ENCODE data around the gene PKM.

PKM gene

DNA sequence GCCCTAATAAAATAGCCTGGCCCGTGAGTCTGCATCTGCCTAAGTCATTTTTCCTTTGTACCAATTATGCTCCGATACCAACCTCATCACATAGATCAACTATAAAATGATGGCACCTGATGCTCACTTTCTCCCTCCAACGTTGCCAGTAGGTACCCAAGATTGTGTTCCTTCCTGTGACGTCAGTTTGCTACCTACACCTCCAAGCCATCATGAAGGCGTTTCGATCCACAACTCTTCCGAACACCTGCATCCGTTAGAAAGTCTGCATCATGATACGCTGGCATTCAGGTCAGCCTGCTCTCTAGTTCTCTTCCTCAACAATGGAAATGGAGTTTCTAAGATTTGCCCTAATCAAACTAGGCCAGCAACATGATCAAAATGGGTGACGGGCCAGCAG is 7.7 kb downstream of the PKM start:
- no peak overlapping the region for H3K4me3 ChIP-seq (replicated peaks; ENCODE audit: insufficient read depth, low read length)
- TF ChIP-seq POLR2AphosphoS5 (IDR thresholded peaks at IDR 0.05; ENCODE audit: low read depth) = peak; percentile 52; the same call in 1 of the 2 replicates
- TF ChIP-seq, protein P1, sequence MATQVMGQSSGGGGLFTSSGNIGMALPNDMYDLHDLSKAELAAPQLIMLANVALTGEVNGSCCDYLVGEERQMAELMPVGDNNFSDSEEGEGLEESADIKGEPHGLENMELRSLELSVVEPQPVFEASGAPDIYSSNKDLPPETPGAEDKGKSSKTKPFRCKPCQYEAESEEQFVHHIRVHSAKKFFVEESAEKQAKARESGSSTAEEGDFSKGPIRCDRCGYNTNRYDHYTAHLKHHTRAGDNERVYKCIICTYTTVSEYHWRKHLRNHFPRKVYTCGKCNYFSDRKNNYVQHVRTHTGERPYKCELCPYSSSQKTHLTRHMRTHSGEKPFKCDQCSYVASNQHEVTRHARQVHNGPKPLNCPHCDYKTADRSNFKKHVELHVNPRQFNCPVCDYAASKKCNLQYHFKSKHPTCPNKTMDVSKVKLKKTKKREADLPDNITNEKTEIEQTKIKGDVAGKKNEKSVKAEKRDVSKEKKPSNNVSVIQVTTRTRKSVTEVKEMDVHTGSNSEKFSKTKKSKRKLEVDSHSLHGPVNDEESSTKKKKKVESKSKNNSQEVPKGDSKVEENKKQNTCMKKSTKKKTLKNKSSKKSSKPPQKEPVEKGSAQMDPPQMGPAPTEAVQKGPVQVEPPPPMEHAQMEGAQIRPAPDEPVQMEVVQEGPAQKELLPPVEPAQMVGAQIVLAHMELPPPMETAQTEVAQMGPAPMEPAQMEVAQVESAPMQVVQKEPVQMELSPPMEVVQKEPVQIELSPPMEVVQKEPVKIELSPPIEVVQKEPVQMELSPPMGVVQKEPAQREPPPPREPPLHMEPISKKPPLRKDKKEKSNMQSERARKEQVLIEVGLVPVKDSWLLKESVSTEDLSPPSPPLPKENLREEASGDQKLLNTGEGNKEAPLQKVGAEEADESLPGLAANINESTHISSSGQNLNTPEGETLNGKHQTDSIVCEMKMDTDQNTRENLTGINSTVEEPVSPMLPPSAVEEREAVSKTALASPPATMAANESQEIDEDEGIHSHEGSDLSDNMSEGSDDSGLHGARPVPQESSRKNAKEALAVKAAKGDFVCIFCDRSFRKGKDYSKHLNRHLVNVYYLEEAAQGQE (IDR thresholded peaks at IDR 0.05; ENCODE audit: insufficient replicate concordance, low read depth) = no peak
- peak in 1 of 2 experiments; percentile 17 for DNase-seq (ENCODE audit: low read depth in 1 of 2, low spot score in 1 of 2)
- H3K27me3 ChIP-seq (ENCODE audit: insufficient read depth, poor library complexity, severe bottlenecking) = no peaks in the 10 kb centered on the region
- no peak overlapping the region for H3K27ac ChIP-seq (replicated peaks)

DNA sequence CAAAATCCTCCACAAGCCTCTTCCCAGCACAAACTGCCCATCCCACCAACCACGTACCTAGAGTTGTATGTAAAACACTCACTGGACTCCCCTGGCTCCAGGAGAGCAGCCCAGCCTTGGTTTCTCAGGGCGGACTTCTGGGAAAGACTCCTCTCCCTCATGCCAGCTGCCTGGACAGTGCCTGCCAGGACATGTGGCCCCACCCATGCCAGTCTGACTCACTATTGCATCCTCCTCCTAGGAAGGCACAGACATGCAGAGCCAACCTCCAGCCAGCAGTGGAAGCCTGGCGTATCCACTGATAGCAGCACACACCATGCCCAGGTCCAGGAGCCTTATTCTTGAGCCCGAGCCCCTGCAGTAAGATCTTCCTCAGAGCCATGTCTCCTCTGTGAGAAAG is 8.6 kb downstream of the PKM start:
- DNase-seq (ENCODE audit: low read depth in 1 of 2, low spot score in 1 of 2) = peak in 1 of 2 experiments; percentile 28
- TF ChIP-seq GABPA (IDR thresholded peaks at IDR 0.05; ENCODE audit: low read depth) (no peak), POLR2AphosphoS5 (IDR thresholded peaks at IDR 0.05; ENCODE audit: low read depth) (peak; percentile 51)
- H3K27ac ChIP-seq (replicated peaks) = no peak overlapping the region

DNA sequence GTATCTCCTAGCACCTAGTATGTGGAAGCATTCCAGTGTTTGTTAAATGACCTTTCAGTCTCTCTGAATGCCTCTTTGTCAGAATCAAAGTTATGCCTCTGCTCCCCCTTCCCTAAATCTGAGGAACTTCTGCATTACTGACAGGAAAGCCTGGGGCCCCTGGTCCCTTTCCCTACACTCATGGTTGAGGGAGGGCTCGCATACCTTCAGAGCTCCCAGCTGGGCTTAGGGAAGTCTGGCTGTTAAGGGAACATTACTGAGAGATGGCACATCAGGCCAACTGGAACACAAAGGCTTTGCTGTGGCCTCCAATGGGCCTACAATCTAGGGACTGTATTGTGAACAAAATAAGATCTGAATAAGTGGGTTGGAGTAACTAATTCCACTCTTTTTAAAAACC is 10.3 kb downstream of the PKM start:
- H3K27me3 ChIP-seq (ENCODE audit: insufficient read depth, poor library complexity, severe bottlenecking) = no peaks in the 10 kb centered on the region
- no peak overlapping the region for H3K27ac ChIP-seq (replicated peaks)
- no peak overlapping the region for H3K4me3 ChIP-seq (replicated peaks; ENCODE audit: insufficient read depth, low read length)
- TF ChIP-seq GABPA (IDR thresholded peaks at IDR 0.05; ENCODE audit: low read depth) (no peak), SPI1 (IDR thresholded peaks at IDR 0.05; ENCODE audit: borderline replicate concordance, low read depth) (no peak), POLR2AphosphoS5 (IDR thresholded peaks at IDR 0.05; ENCODE audit: low read depth) (no peak)
- TF ChIP-seq, protein P1 (IDR thresholded peaks at IDR 0.05; ENCODE audit: insufficient replicate concordance, low read depth) = no peak
- TF ChIP-seq, protein P2, sequence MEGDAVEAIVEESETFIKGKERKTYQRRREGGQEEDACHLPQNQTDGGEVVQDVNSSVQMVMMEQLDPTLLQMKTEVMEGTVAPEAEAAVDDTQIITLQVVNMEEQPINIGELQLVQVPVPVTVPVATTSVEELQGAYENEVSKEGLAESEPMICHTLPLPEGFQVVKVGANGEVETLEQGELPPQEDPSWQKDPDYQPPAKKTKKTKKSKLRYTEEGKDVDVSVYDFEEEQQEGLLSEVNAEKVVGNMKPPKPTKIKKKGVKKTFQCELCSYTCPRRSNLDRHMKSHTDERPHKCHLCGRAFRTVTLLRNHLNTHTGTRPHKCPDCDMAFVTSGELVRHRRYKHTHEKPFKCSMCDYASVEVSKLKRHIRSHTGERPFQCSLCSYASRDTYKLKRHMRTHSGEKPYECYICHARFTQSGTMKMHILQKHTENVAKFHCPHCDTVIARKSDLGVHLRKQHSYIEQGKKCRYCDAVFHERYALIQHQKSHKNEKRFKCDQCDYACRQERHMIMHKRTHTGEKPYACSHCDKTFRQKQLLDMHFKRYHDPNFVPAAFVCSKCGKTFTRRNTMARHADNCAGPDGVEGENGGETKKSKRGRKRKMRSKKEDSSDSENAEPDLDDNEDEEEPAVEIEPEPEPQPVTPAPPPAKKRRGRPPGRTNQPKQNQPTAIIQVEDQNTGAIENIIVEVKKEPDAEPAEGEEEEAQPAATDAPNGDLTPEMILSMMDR (IDR thresholded peaks at IDR 0.05; ENCODE audit: insufficient read depth, low read length) = no peak
- peak in 1 of 2 experiments; percentile 20 for DNase-seq (ENCODE audit: low read depth in 1 of 2, low spot score in 1 of 2)

More for the DNA sequence above, 8.6 kb downstream of the PKM start:
- Histone ChIP-seq H3K27me3 (ENCODE audit: insufficient read depth, poor library complexity, severe bottlenecking) (no peaks in the 10 kb centered on the region), H3K4me3 (replicated peaks; ENCODE audit: insufficient read depth, low read length) (no peak overlapping the region)

DNA sequence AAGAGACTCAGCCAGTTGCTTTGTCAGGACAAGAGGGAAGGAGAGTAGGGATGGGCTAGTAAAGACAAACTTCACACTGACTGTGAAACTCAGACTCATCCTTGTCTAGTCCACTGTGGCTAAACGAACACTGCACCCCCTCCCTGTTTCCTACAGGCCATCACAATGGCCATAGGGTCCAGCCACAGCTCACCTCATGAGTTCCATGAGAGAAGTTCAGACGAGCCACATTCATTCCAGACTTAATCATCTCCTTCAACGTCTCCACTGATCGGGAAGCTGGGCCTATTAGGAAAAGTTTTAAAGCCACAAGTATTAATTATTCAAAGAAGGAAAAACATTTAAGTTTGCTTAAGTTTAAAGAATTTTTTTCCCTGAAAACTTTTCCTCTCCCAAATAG is 13.8 kb downstream of the PKM start:
- DNase-seq (ENCODE audit: low read depth in 1 of 2, low spot score in 1 of 2) = peak in 1 of 2 experiments; percentile 44
- Histone ChIP-seq H3K27ac (replicated peaks) (no peak overlapping the region), H3K27me3 (ENCODE audit: insufficient read depth, poor library complexity, severe bottlenecking) (no peaks in the 10 kb centered on the region), H3K4me3 (replicated peaks; ENCODE audit: insufficient read depth, low read length) (no peak overlapping the region)
- TF ChIP-seq, protein P1 (IDR thresholded peaks at IDR 0.05; ENCODE audit: insufficient replicate concordance, low read depth) = no peak
- no peak for TF ChIP-seq POLR2AphosphoS5 (IDR thresholded peaks at IDR 0.05; ENCODE audit: low read depth)
- TF ChIP-seq, protein P2 (IDR thresholded peaks at IDR 0.05; ENCODE audit: insufficient read depth, low read length) = no peak
- no peak for TF ChIP-seq GABPA (IDR thresholded peaks at IDR 0.05; ENCODE audit: low read depth)
- no peak for TF ChIP-seq SPI1 (IDR thresholded peaks at IDR 0.05; ENCODE audit: borderline replicate concordance, low read depth)
